GM23338 (cell line): Measurements from ENCODE around the gene MYH7. TPM values are rescaled to one million over a fixed set of nuclear protein-coding genes. Genes with fewer than 3 reads are reported as not detected.

Experiments
- ATAC-seq: fragments of 200-7000 bp; cut with Tn5 transposase; 3 replicates; pipeline ENCODE4 v1.9.1; 2020
- DNase-seq: peaks from one replicate; pipeline ENCODE4 v3.0.0-alpha.2; 2015; ENCODE audit warnings: low spot score
- H2AFZ ChIP-seq: fragments of 200-600 bp; sonication (generic); 2 replicates; pipeline ENCODE4 v1.8.0; 2016; ENCODE audit warnings: antibody characterized with exemption, mild to moderate bottlenecking, moderate library complexity
- H3F3A ChIP-seq: fragments of 200-600 bp; sonication (generic); replicated peaks from 2 replicates; pipeline ENCODE4 v1.8.0; 2017; ENCODE audit warnings: antibody characterized with exemption, mixed run types, low read depth
- H3K27ac ChIP-seq: fragments of 200-600 bp; sonication (generic); 2 replicates; pipeline ENCODE4 v1.6.1; 2016; ENCODE audit warnings: low read depth
- H3K27me3 ChIP-seq: fragments of 200-600 bp; sonication (generic); 2 replicates; pipeline ENCODE4 v1.8.0; 2016; ENCODE audit warnings: mild to moderate bottlenecking, mixed run types, moderate library complexity; ENCODE audit not compliant: insufficient read depth
- H3K36me3 ChIP-seq: fragments of 200-600 bp; sonication (generic); 2 replicates; pipeline ENCODE4 v1.8.0; 2016; ENCODE audit warnings: mild to moderate bottlenecking; ENCODE audit not compliant: insufficient read depth
- H3K4me1 ChIP-seq: fragments of 200-600 bp; sonication (generic); 2 replicates; pipeline ENCODE4 v1.8.0; 2016; ENCODE audit warnings: mild to moderate bottlenecking, moderate library complexity; ENCODE audit not compliant: insufficient read depth
- H3K4me2 ChIP-seq: fragments of 200-600 bp; sonication (generic); 2 replicates; pipeline ENCODE4 v1.7.1; 2017; ENCODE audit warnings: mixed run types
- H3K4me3 ChIP-seq: fragments of 200-600 bp; sonication (generic); 2 replicates; pipeline ENCODE4 v1.6.1; 2016; ENCODE audit warnings: mixed run types
- H3K79me2 ChIP-seq: fragments of 200-600 bp; sonication (generic); replicated peaks from 2 replicates; pipeline ENCODE4 v1.8.0; 2017; ENCODE audit warnings: mild to moderate bottlenecking; ENCODE audit not compliant: insufficient read depth
- H3K9me2 ChIP-seq: fragments of 200-600 bp; sonication (generic); 2 replicates; pipeline ENCODE4 v1.8.0; 2017; ENCODE audit not compliant: insufficient read depth
- H4K20me1 ChIP-seq: fragments of 200-600 bp; sonication (generic); replicated peaks from 2 replicates; pipeline ENCODE4 v1.8.0; 2017; ENCODE audit warnings: mild to moderate bottlenecking; ENCODE audit not compliant: insufficient read depth
- H3K27ac Mint-ChIP-seq: 2 replicates; pipeline ENCODE4 v1.8.0; 2020; ENCODE audit warnings: inconsistent platforms, mild to moderate bottlenecking, moderate library complexity, mixed read lengths
- H3K27me3 Mint-ChIP-seq: 3 replicates; pipeline ENCODE4 v1.8.0; 2022; ENCODE audit warnings: low read depth, mild to moderate bottlenecking, moderate library complexity, mixed read lengths, inconsistent platforms; ENCODE audit not compliant: insufficient read depth, poor library complexity
- H3K36me3 Mint-ChIP-seq: 3 replicates; pipeline ENCODE4 v1.8.0; 2021; ENCODE audit warnings: low read depth, mild to moderate bottlenecking, inconsistent platforms, moderate library complexity, mixed read lengths
- H3K4me1 Mint-ChIP-seq: 3 replicates; pipeline ENCODE4 v1.8.0; 2020; ENCODE audit warnings: mild to moderate bottlenecking, inconsistent platforms, mixed read lengths
- H3K4me3 Mint-ChIP-seq: 3 replicates; pipeline ENCODE4 v1.8.0; 2021; ENCODE audit warnings: moderate library complexity, mild to moderate bottlenecking, inconsistent platforms, mixed read lengths
- H3K9me3 Mint-ChIP-seq: 3 replicates; pipeline ENCODE4 v1.8.0; 2020; ENCODE audit warnings: moderate library complexity, mild to moderate bottlenecking, inconsistent platforms, mixed read lengths
- CTCF ChIP-seq, 2 experiments: fragments of 200-600 bp in 1 of 2; sonication (generic) in 1 of 2; conservative IDR thresholded peaks; 2 replicates each; pipeline versions ENCODE4 v1.5.1 to v1.6.1; 2016 to 2017; ENCODE audit warnings: antibody characterized with exemption in 2 of 2, low read depth in 2 of 2, mild to moderate bottlenecking in 2 of 2, moderate library complexity in 1 of 2
- EZH2 ChIP-seq: fragments of 200-600 bp; sonication (generic); IDR thresholded peaks from one replicate; pipeline ENCODE4 v1.8.0; 2017; ENCODE audit warnings: antibody characterized with exemption, mild to moderate bottlenecking, low read depth; ENCODE audit not compliant: unreplicated experiment
- EZH2phosphoT487 ChIP-seq: fragments of 200-600 bp; sonication (generic); IDR thresholded peaks from one replicate; pipeline ENCODE4 v1.8.1; 2018; ENCODE audit warnings: antibody characterized with exemption; ENCODE audit not compliant: unreplicated experiment
- JUNB ChIP-seq: IDR thresholded peaks from one replicate; pipeline ENCODE4 v1.6.1; 2016; ENCODE audit warnings: antibody characterized with exemption; ENCODE audit not compliant: unreplicated experiment
- NANOG ChIP-seq: IDR thresholded peaks from 2 replicates; pipeline ENCODE4 v1.6.1; 2016; ENCODE audit warnings: antibody characterized with exemption, borderline replicate concordance
- STAT1 ChIP-seq: IDR thresholded peaks from one replicate; pipeline ENCODE4 v1.6.1; 2016; ENCODE audit warnings: antibody characterized with exemption; ENCODE audit not compliant: unreplicated experiment
- polyA plus RNA-seq: library from polyadenylated mRNA; unstranded; fragments of >200 nt; fragmentation: Nextera tagmentation; extraction: Ambion mirVana; gene quantifications from 2 replicates; pipeline ENCODE4 v1.2.1, GENCODE V29; 2016
- total RNA-seq: library from RNA; depleted of rRNA; stranded (reverse); fragments of >200 nt; shearing (Covaris generic); gene quantifications from 2 replicates; pipeline ENCODE4 v1.2.3, GENCODE V29; 2014
- TF ChIP-seq, protein P1 (sequence below): fragments of 250-450 bp; sonication (Bioruptor Pico); IDR thresholded peaks from 2 replicates; pipeline ENCODE4 v1.5.0; 2020; ENCODE audit warnings: mild to moderate bottlenecking, moderate library complexity

The MYH7 gene
- total and polyA plus RNA-seq, 2 experiments from 2014 or later, result not detected

- TF ChIP-seq, protein P1, sequence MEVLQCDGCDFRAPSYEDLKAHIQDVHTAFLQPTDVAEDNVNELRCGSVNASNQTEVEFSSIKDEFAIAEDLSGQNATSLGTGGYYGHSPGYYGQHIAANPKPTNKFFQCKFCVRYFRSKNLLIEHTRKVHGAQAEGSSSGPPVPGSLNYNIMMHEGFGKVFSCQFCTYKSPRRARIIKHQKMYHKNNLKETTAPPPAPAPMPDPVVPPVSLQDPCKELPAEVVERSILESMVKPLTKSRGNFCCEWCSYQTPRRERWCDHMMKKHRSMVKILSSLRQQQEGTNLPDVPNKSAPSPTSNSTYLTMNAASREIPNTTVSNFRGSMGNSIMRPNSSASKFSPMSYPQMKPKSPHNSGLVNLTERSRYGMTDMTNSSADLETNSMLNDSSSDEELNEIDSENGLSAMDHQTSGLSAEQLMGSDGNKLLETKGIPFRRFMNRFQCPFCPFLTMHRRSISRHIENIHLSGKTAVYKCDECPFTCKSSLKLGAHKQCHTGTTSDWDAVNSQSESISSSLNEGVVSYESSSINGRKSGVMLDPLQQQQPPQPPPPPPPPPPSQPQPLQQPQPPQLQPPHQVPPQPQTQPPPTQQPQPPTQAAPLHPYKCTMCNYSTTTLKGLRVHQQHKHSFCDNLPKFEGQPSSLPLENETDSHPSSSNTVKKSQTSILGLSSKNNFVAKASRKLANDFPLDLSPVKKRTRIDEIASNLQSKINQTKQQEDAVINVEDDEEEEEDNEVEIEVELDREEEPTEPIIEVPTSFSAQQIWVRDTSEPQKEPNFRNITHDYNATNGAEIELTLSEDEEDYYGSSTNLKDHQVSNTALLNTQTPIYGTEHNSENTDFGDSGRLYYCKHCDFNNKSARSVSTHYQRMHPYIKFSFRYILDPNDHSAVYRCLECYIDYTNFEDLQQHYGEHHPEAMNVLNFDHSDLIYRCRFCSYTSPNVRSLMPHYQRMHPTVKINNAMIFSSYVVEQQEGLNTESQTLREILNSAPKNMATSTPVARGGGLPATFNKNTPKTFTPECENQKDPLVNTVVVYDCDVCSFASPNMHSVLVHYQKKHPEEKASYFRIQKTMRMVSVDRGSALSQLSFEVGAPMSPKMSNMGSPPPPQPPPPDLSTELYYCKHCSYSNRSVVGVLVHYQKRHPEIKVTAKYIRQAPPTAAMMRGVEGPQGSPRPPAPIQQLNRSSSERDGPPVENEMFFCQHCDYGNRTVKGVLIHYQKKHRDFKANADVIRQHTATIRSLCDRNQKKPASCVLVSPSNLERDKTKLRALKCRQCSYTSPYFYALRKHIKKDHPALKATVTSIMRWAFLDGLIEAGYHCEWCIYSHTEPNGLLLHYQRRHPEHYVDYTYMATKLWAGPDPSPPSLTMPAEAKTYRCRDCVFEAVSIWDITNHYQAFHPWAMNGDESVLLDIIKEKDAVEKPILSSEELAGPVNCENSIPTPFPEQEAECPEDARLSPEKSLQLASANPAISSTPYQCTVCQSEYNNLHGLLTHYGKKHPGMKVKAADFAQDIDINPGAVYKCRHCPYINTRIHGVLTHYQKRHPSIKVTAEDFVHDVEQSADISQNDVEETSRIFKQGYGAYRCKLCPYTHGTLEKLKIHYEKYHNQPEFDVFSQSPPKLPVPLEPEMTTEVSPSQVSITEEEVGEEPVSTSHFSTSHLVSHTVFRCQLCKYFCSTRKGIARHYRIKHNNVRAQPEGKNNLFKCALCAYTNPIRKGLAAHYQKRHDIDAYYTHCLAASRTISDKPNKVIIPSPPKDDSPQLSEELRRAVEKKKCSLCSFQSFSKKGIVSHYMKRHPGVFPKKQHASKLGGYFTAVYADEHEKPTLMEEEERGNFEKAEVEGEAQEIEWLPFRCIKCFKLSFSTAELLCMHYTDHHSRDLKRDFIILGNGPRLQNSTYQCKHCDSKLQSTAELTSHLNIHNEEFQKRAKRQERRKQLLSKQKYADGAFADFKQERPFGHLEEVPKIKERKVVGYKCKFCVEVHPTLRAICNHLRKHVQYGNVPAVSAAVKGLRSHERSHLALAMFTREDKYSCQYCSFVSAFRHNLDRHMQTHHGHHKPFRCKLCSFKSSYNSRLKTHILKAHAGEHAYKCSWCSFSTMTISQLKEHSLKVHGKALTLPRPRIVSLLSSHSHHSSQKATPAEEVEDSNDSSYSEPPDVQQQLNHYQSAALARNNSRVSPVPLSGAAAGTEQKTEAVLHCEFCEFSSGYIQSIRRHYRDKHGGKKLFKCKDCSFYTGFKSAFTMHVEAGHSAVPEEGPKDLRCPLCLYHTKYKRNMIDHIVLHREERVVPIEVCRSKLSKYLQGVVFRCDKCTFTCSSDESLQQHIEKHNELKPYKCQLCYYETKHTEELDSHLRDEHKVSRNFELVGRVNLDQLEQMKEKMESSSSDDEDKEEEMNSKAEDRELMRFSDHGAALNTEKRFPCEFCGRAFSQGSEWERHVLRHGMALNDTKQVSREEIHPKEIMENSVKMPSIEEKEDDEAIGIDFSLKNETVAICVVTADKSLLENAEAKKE (CRISPR knock-in tag), result no peak
- no peak for TF ChIP-seq EZH2
- no peak for TF ChIP-seq JUNB
- TF ChIP-seq STAT1, result no peak
Measured at GRCh38 chr14:23404331-23404900, 31.0 kb downstream of the MYH7 start (continued).

- Histone ChIP-seq H3K4me2 (no peak overlapping the region), H4K20me1 (no peaks in the 10 kb centered on the region), H3K36me3 (no peaks in the 10 kb centered on the region), H3K4me3 (no peak overlapping the region), H3K9me2 (no peaks in the 10 kb centered on the region), H3K79me2 (no peaks in the 10 kb centered on the region), H2AFZ (no peak overlapping the region), H3F3A (no peaks in the 10 kb centered on the region), H3K4me1 (no peaks in the 10 kb centered on the region), H3K27ac (no peak overlapping the region), H3K27me3 (no peaks in the 10 kb centered on the region)
- Mint-ChIP-seq H3K4me3 (no peak overlapping the region), H3K27me3 (peaks cover 22% of the 10 kb centered on the region), H3K27ac (no peak overlapping the region), H3K9me3 (no peaks in the 10 kb centered on the region; the same call in 2 of the 3 replicates), H3K36me3 (no peaks in the 10 kb centered on the region; the same call in 2 of the 3 replicates), H3K4me1 (peaks cover 6% of the 10 kb centered on the region; the same call in 1 of the 3 replicates)
- DNase-seq (no peak), ATAC-seq (no peak)
- TF ChIP-seq EZH2phosphoT487 (no peak), NANOG (no peak), CTCF (conservative IDR thresholded peaks at IDR 0.05; ENCODE audit: low read depth in 2 of 2) (no peak)
Measured at GRCh38 chr14:23403908-23404307, 31.6 kb downstream of the MYH7 start.
